A549 (cell line): ENCODE results near the gene CTU1. TPM values are rescaled to one million over a fixed set of nuclear protein-coding genes. Genes with fewer than 3 reads are reported as not detected.

ENCODE experiments used
- ATAC-seq, 2 experiments: fragments of 200-7000 bp in 1 of 2; fragments of >200 bp in 1 of 2; cut with Nextera tagmentation in 1 of 2; cut with Tn5 transposase in 1 of 2; 3 replicates each; pipeline versions ENCODE4 v1.8.0 to v1.9.1; 2018 to 2020; ENCODE audit warnings: mild to moderate bottlenecking in 1 of 2, moderate library complexity in 1 of 2
- CTCF ChIA-PET: fragments of 300-600 bp; sonication (Branson Sonifier 250); formaldehyde crosslinking; extraction: SDS; loops from one replicate; lab custom pipeline; 2021; ENCODE audit warnings: antibody characterized with exemption, inconsistent platforms; lab: Yijun Ruan, JAX
- POLR2A ChIA-PET: fragments of 350-600 bp; formaldehyde crosslinking; extraction: SDS; loops from one replicate; lab custom pipeline; 2021; ENCODE audit warnings: antibody characterized with exemption, inconsistent platforms; lab: Yijun Ruan, JAX
- DNase-seq, 2 experiments: peaks; one replicate each; pipeline versions ENCODE4 v3.0.0 to v3.0.0-alpha.2; 2011 to 2016; ENCODE audit warnings: low read depth in 1 of 2, low spot score in 1 of 2
- FAIRE-seq: peaks from 2 replicates; lab custom pipeline; 2011; peaks lifted over from hg19 to GRCh38; lab: Jason Lieb, UNC
- H3K27ac ChIP-seq, 2 experiments: fragments of >200 bp; sonication (Bioruptor Twin); formaldehyde crosslinking; 3 replicates each; pipeline ENCODE4 v1.5.1; 2016 to 2017
- H3K4me1 ChIP-seq: fragments of >200 bp; sonication (Bioruptor Twin); formaldehyde crosslinking; 3 replicates; pipeline ENCODE4 v1.6.1; 2016
- H3K4me2 ChIP-seq: fragments of >200 bp; sonication (Bioruptor Twin); formaldehyde crosslinking; 3 replicates; pipeline ENCODE4 v1.6.1; 2016
- H3K4me3 ChIP-seq: fragments of >200 bp; sonication (Bioruptor Twin); formaldehyde crosslinking; 3 replicates; pipeline ENCODE4 v1.5.1; 2016
- H3K9me3 ChIP-seq: fragments of >200 bp; sonication (Bioruptor Twin); formaldehyde crosslinking; 3 replicates; pipeline ENCODE4 v1.6.1; 2016
- CBX2 ChIP-seq: fragments of 200-600 bp; sonication (generic); IDR thresholded peaks from 2 replicates; pipeline ENCODE4 v1.6.1; 2016; ENCODE audit warnings: low read depth, mild to moderate bottlenecking, borderline replicate concordance
- CTCF ChIP-seq: fragments of >200 bp; sonication (Bioruptor Twin); formaldehyde crosslinking; IDR thresholded peaks from 3 replicates; pipeline ENCODE4 v1.5.1; 2016
- E2F6 ChIP-seq: IDR thresholded peaks from 2 replicates; pipeline ENCODE4 v1.6.1; 2012; ENCODE audit warnings: low read depth, borderline replicate concordance
- GATA3 ChIP-seq: IDR thresholded peaks from 2 replicates; pipeline ENCODE4 v1.6.1; 2012; ENCODE audit warnings: borderline replicate concordance
- HES2 ChIP-seq: fragments of >200 bp; sonication (Bioruptor Twin); formaldehyde crosslinking; IDR thresholded peaks from 2 replicates; pipeline ENCODE4 v1.6.1; 2016
- MAFK ChIP-seq: fragments of 450-650 bp; IDR thresholded peaks from 2 replicates; pipeline ENCODE4 v1.6.1; 2014; ENCODE audit not compliant: partially characterized antibody
- MAZ ChIP-seq: fragments of 150-350 bp; IDR thresholded peaks from 2 replicates; pipeline ENCODE4 v1.6.1; 2014; ENCODE audit warnings: antibody characterized with exemption, low read depth, low read length, borderline replicate concordance
- RAD21 ChIP-seq, 2 experiments: fragments of >200 bp in 1 of 2; sonication (Bioruptor Twin) in 1 of 2; formaldehyde crosslinking in 1 of 2; IDR thresholded peaks in 1 of 2; conservative IDR thresholded peaks in 1 of 2; 2 replicates in 1 of 2; 3 replicates in 1 of 2; pipeline ENCODE4 v1.6.1; 2012 to 2018; ENCODE audit warnings: inconsistent platforms in 1 of 2
- REST ChIP-seq: fragments of 200-600 bp; sonication (generic); IDR thresholded peaks from 2 replicates; pipeline ENCODE4 v1.6.1; 2016; ENCODE audit warnings: antibody characterized with exemption, mild to moderate bottlenecking, moderate library complexity
- SMC3 ChIP-seq: fragments of >200 bp; sonication (Bioruptor Twin); formaldehyde crosslinking; IDR thresholded peaks from 3 replicates; pipeline ENCODE4 v1.6.1; 2018; ENCODE audit warnings: inconsistent platforms
- WGBS: methylation state at CpG from one replicate; pipeline ENCODE4 v1.1.6; 2017; ENCODE audit errors: missing lambda C conversion rate; 5-methylcytosine and 5-hydroxymethylcytosine counted together
- polyA plus RNA-seq, 4 experiments: library from polyadenylated mRNA; depleted of rRNA in 3 of 4; stranded (reverse); fragments of >200 nt; fragmentation: RNase III in 1 of 4; extraction: RNeasy Plus Mini Kit Qiagen cat#74134 plus additional on column Dnase treatment in 1 of 4; gene quantifications; 2 replicates in 3 of 4; 3 replicates in 1 of 4; pipeline ENCODE4 v1.2.3, GENCODE V29; 2011 to 2017

Gene CTU1
- polyA plus RNA-seq, 2 of the 4 experiments (the other 2 are of a cell fraction) = 4.5 to 7.4 TPM

GRCh38 chr19:51096473-51097165, 11.6 kb downstream of the CTU1 start (continued):
- TF ChIP-seq E2F6 = no peak

GRCh38 chr19:51094696-51095279, 13.4 kb downstream of the CTU1 start:
- no peak; a peak in 1 of 6 replicates for ATAC-seq
- peak; percentile 34 to 62 for DNase-seq
- TF ChIP-seq SMC3 (0 out of 3 replicates have a peak, but pooled peaks have one; percentile 22), RAD21 (conservative IDR thresholded peaks at IDR 0.05 in 1 of 2, IDR thresholded peaks at IDR 0.05 in 1 of 2) (peak; percentile 63 to 68), GATA3 (no peak), CTCF (peak; percentile 80)
- H3K9me3 ChIP-seq = no peaks in the 10 kb centered on the region
- no peak overlapping the region for H3K27ac ChIP-seq
- 27% methylated on average over 15 of the region's 15 CpGs for WGBS
- ChIA-PET POLR2A (no interaction called here), CTCF (interaction anchor here (0.7 to 9.7 kb wide), 26 partner anchors 8 to 276 kb away, joined by 3 to 147 read pairs (median 3); partner anchors contain the start of genes KLK10 and KLK12)
- H3K4me2 ChIP-seq = no peak overlapping the region
- peaks cover 10% of the 10 kb centered on the region; the same call in 1 of the 3 replicates for H3K4me1 ChIP-seq
- no peak overlapping the region for H3K4me3 ChIP-seq
- FAIRE-seq = no peak

- TF ChIP-seq CBX2 = no peak
- no peak for TF ChIP-seq REST
- TF ChIP-seq HES2 = no peak
- no peak for TF ChIP-seq MAFK
- no peak for TF ChIP-seq MAZ
- POLR2A ChIA-PET = no interaction called here
- FAIRE-seq = no peak
Measured at GRCh38 chr19:51093510-51094345, 14.5 kb downstream of the CTU1 start.

More at GRCh38 chr19:51093510-51094345, 14.5 kb downstream of the CTU1 start:
- Histone ChIP-seq H3K4me1 (peaks cover 10% of the 10 kb centered on the region; the same call in 1 of the 3 replicates), H3K4me2 (no peak overlapping the region), H3K9me3 (no peaks in the 10 kb centered on the region), H3K4me3 (no peak overlapping the region), H3K27ac (no peak overlapping the region)
- DNase-seq (no peak), ATAC-seq (no peak)
- CTCF ChIA-PET = interaction anchor here (0.6 to 9.7 kb wide), 21 partner anchors 8 to 168 kb away, joined by 3 to 147 read pairs (median 3); partner anchors contain the start of genes KLK10 and KLK12
- whole genome bisulfite sequencing = 81% methylated on average over 22 of the region's 22 CpGs
